Rectal smooth muscle tissue (tissue), 1 donor: ENCODE results near the gene CDKN2C.
"Not testable (repeated sequence)": the region's sequence is repeated elsewhere in the genome, so short reads cannot be mapped to it uniquely, and the experiment has no call there.

ENCODE experiments used
- H3K27ac ChIP-seq: one replicate; pipeline ENCODE4 v1.7.0; 2013; ENCODE audit warnings: low read depth, low read length, inconsistent platforms
- H3K27me3 ChIP-seq: one replicate; pipeline ENCODE4 v1.7.0; 2013; ENCODE audit warnings: low read length; ENCODE audit not compliant: control insufficient read depth, insufficient read depth
- H3K36me3 ChIP-seq: one replicate; pipeline ENCODE4 v1.7.0; 2013; ENCODE audit warnings: low read length; ENCODE audit not compliant: control insufficient read depth, insufficient read depth
- H3K4me1 ChIP-seq: one replicate; pipeline ENCODE4 v1.7.0; 2013; ENCODE audit warnings: low read length; ENCODE audit not compliant: control insufficient read depth, insufficient read depth
- H3K4me3 ChIP-seq: one replicate; pipeline ENCODE4 v1.7.0; 2013; ENCODE audit warnings: low read length
- H3K9ac ChIP-seq: one replicate; pipeline ENCODE4 v1.7.0; 2013; ENCODE audit warnings: low read length

CDKN2C gene

GRCh38 chr1:50992532-50993318, 22.7 kb downstream of the CDKN2C start:
- Histone ChIP-seq H3K4me1 (no peaks in the 10 kb centered on the region), H3K4me3 (no peak overlapping the region), H3K27ac (no peak overlapping the region), H3K9ac (no peak overlapping the region), H3K27me3 (no peaks in the 10 kb centered on the region), H3K36me3 (no peaks in the 10 kb centered on the region)

GRCh38 chr1:50993645-50994044, 23.6 kb downstream of the CDKN2C start:
- Histone ChIP-seq H3K36me3 (no peaks in the 10 kb centered on the region), H3K4me3 (no peak overlapping the region), H3K27me3 (no peaks in the 10 kb centered on the region)

GRCh38 chr1:50994997-50995396, 25.0 kb downstream of the CDKN2C start:
- H3K4me3 ChIP-seq, result no peak overlapping the region
- H3K4me1 ChIP-seq, result no peaks in the 10 kb centered on the region
- H3K27me3 ChIP-seq, result no peaks in the 10 kb centered on the region
- no peak overlapping the region for H3K9ac ChIP-seq
- H3K36me3 ChIP-seq, result no peaks in the 10 kb centered on the region
- H3K27ac ChIP-seq, result no peak overlapping the region

More at GRCh38 chr1:50993645-50994044, 23.6 kb downstream of the CDKN2C start:
- Histone ChIP-seq H3K9ac (no peak overlapping the region), H3K4me1 (no peaks in the 10 kb centered on the region), H3K27ac (no peak overlapping the region)

- Histone ChIP-seq H3K27me3 (no peaks in the 10 kb centered on the region), H3K4me3 (no peak overlapping the region), H3K9ac (no peak overlapping the region)
Observed at GRCh38 chr1:50995651-50996050, 25.6 kb downstream of the CDKN2C start.

GRCh38 chr1:50996083-50996482, 26.0 kb downstream of the CDKN2C start:
- no peaks in the 10 kb centered on the region for H3K36me3 ChIP-seq
- no peak overlapping the region for H3K9ac ChIP-seq
- no peak overlapping the region for H3K27ac ChIP-seq
- no peak overlapping the region for H3K4me3 ChIP-seq
- no peaks in the 10 kb centered on the region for H3K27me3 ChIP-seq
- H3K4me1 ChIP-seq, result no peaks in the 10 kb centered on the region

More at GRCh38 chr1:50995651-50996050, 25.6 kb downstream of the CDKN2C start:
- Histone ChIP-seq H3K4me1 (no peaks in the 10 kb centered on the region), H3K36me3 (no peaks in the 10 kb centered on the region), H3K27ac (no peak overlapping the region)

- not testable (repeated sequence) for H3K4me1 ChIP-seq, H3K36me3 ChIP-seq, H3K27me3 ChIP-seq, H3K27ac ChIP-seq, H3K4me3 ChIP-seq, H3K9ac ChIP-seq
Observed at GRCh38 chr1:50999375-50999774, 29.3 kb downstream of the CDKN2C start.

GRCh38 chr1:51000160-51000559, 30.1 kb downstream of the CDKN2C start:
- H3K27ac ChIP-seq, result no peak overlapping the region
- H3K9ac ChIP-seq, result no peak overlapping the region
- H3K36me3 ChIP-seq, result no peaks in the 10 kb centered on the region

GRCh38 chr1:51000651-51001050, 30.6 kb downstream of the CDKN2C start:
- H3K36me3 ChIP-seq, result no peaks in the 10 kb centered on the region
- H3K4me3 ChIP-seq, result no peak overlapping the region
- H3K9ac ChIP-seq, result no peak overlapping the region
- no peak overlapping the region for H3K27ac ChIP-seq
- H3K27me3 ChIP-seq, result no peaks in the 10 kb centered on the region
- no peaks in the 10 kb centered on the region for H3K4me1 ChIP-seq

More at GRCh38 chr1:51000160-51000559, 30.1 kb downstream of the CDKN2C start:
- H3K4me1 ChIP-seq, result no peaks in the 10 kb centered on the region
- H3K27me3 ChIP-seq, result no peaks in the 10 kb centered on the region
- H3K4me3 ChIP-seq, result no peak overlapping the region

GRCh38 chr1:51002516-51002915, 32.5 kb downstream of the CDKN2C start:
- H3K9ac ChIP-seq, result no peak overlapping the region
- no peaks in the 10 kb centered on the region for H3K27me3 ChIP-seq
- H3K4me1 ChIP-seq, result no peaks in the 10 kb centered on the region
- H3K36me3 ChIP-seq, result no peaks in the 10 kb centered on the region
- no peak overlapping the region for H3K4me3 ChIP-seq
- H3K27ac ChIP-seq, result no peak overlapping the region

GRCh38 chr1:51005549-51005948, 35.5 kb downstream of the CDKN2C start:
- not testable (repeated sequence) for H3K27me3 ChIP-seq, H3K4me1 ChIP-seq, H3K4me3 ChIP-seq, H3K9ac ChIP-seq, H3K36me3 ChIP-seq, H3K27ac ChIP-seq

GRCh38 chr1:51009381-51009780, 39.3 kb downstream of the CDKN2C start:
- H3K9ac ChIP-seq, result no peak overlapping the region
- no peaks in the 10 kb centered on the region for H3K27me3 ChIP-seq
- H3K36me3 ChIP-seq, result no peaks in the 10 kb centered on the region
- no peaks in the 10 kb centered on the region for H3K4me1 ChIP-seq
- H3K4me3 ChIP-seq, result no peak overlapping the region
- no peak overlapping the region for H3K27ac ChIP-seq

- no peaks in the 10 kb centered on the region for H3K36me3 ChIP-seq
- no peak overlapping the region for H3K9ac ChIP-seq
- no peaks in the 10 kb centered on the region for H3K27me3 ChIP-seq
- H3K27ac ChIP-seq, result no peak overlapping the region
- no peaks in the 10 kb centered on the region for H3K4me1 ChIP-seq
- H3K4me3 ChIP-seq, result no peak overlapping the region
Observed at GRCh38 chr1:51014878-51015277, 44.8 kb downstream of the CDKN2C start.

GRCh38 chr1:51019811-51020210, 49.8 kb downstream of the CDKN2C start:
- no peak overlapping the region for H3K27ac ChIP-seq
- H3K4me3 ChIP-seq, result no peak overlapping the region
- no peaks in the 10 kb centered on the region for H3K36me3 ChIP-seq
- no peak overlapping the region for H3K9ac ChIP-seq
- no peaks in the 10 kb centered on the region for H3K27me3 ChIP-seq
- H3K4me1 ChIP-seq, result no peaks in the 10 kb centered on the region
